Activated CD4-positive, alpha-beta T cell treated with anti-CD3 and anti-CD28 coated beads, Interleukin-2, amount 10 ng/mL, durations not matched to agents 7 days and 5 days (primary cell): ENCODE results near the gene TRIM9. TPM values are rescaled to one million over a fixed set of nuclear protein-coding genes. Genes with fewer than 3 reads are reported as not detected.
"Not testable (repeated sequence)": the region's sequence is repeated elsewhere in the genome, so short reads cannot be mapped to it uniquely, and the experiment has no call there.

Experiments used
- CTCF ChIA-PET: fragments of 350-600 bp; sonication (Branson Sonifier 250); formaldehyde crosslinking; loops from one replicate; lab custom pipeline; 2021; ENCODE audit warnings: antibody characterized with exemption; lab: Charles Lee
- POLR2A ChIA-PET: fragments of 350-600 bp; sonication (Branson Sonifier 250); formaldehyde crosslinking; loops from one replicate; lab custom pipeline; 2021; ENCODE audit warnings: antibody characterized with exemption; lab: Charles Lee
- DNase-seq: peaks from one replicate; pipeline ENCODE4 v3.0.0-alpha.2; 2020
- H3K27ac Mint-ChIP-seq: one replicate; pipeline ENCODE4 v1.8.0; 2021; ENCODE audit warnings: mild to moderate bottlenecking, moderate library complexity, mixed read lengths
- H3K27me3 Mint-ChIP-seq: one replicate; pipeline ENCODE4 v1.8.0; 2021; ENCODE audit warnings: mixed read lengths
- H3K36me3 Mint-ChIP-seq: one replicate; pipeline ENCODE4 v1.8.0; 2021; ENCODE audit warnings: low read depth, mixed read lengths
- H3K4me1 Mint-ChIP-seq: one replicate; pipeline ENCODE4 v1.8.0; 2021; ENCODE audit warnings: mixed read lengths
- H3K4me3 Mint-ChIP-seq: one replicate; pipeline ENCODE4 v1.8.0; 2021; ENCODE audit warnings: mild to moderate bottlenecking, moderate library complexity, mixed read lengths
- H3K9me3 Mint-ChIP-seq: one replicate; pipeline ENCODE4 v1.8.0; 2021; ENCODE audit warnings: mixed read lengths
- total RNA-seq, 2 experiments: library from RNA; stranded (reverse); gene quantifications; one replicate each; pipeline ENCODE4 v1.2.3, GENCODE V29; 2021

Gene TRIM9
- total RNA-seq, 2 experiments from 2014 or later: 0.30 to 0.44 TPM

GRCh38 chr14:50961605-50962221 lies 133.2 kb downstream of the TRIM9 start:
- H3K4me1 Mint-ChIP-seq: no peaks in the 10 kb centered on the region
- POLR2A ChIA-PET: no interaction called here
- no peak for DNase-seq

DNA sequence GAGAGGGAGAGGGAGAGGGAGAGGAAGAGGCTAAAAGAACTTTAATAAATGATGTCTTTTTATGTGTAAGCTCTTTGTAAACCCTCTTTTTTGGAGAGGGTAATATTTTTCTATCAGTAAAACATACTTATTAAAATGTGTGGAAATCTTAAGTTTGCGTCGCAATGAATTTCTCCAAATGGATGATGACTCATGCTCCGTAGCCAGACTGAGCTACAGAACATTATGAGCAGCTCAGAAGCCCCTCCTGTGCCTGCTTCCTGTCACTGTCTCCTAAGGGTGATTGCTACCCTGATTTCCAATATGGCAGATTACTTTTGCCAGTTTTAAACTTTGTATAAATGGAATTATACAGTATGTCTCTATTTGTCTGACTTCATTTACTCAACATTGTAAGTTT lies 137.6 kb downstream of the TRIM9 start:
- Mint-ChIP-seq H3K9me3 (no peaks in the 10 kb centered on the region), H3K4me3 (no peak overlapping the region), H3K36me3 (no peaks in the 10 kb centered on the region), H3K4me1 (no peaks in the 10 kb centered on the region), H3K27ac (no peak overlapping the region), H3K27me3 (no peaks in the 10 kb centered on the region)
- DNase-seq: no peak
- ChIA-PET POLR2A (no interaction called here), CTCF (no interaction called here)

More at GRCh38 chr14:50961605-50962221, 133.2 kb downstream of the TRIM9 start:
- no peak overlapping the region for H3K27ac Mint-ChIP-seq
- no peaks in the 10 kb centered on the region for H3K9me3 Mint-ChIP-seq
- no peaks in the 10 kb centered on the region for H3K36me3 Mint-ChIP-seq
- CTCF ChIA-PET: interaction anchor here (0.6 to 0.8 kb wide), 3 partner anchors 61 to 545 kb away, joined by 3 read pairs; no protein-coding TSS in a partner anchor
- peaks cover 2% of the 10 kb centered on the region for H3K27me3 Mint-ChIP-seq
- no peak overlapping the region for H3K4me3 Mint-ChIP-seq

DNA sequence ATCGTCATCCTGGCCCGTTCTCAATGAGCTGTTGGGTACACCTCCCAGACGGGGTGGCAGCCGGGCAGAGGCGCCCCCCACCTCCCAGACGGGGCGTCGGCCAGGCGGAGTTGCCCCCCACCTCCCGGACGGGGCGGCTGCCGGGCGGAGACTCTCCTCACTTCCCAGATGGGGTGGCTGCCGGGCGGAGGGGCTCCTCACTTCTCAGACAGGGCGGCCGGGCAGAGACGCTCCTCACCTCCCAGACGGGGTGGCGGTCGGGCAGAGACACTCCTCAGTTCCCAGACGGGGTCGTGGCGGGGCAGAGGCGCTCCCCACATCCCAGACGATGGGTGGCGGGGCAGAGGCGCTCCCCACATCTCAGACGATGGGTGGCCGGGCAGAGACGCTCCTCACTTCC lies 138.5 kb downstream of the TRIM9 start:
- H3K4me3 Mint-ChIP-seq, DNase-seq, H3K9me3 Mint-ChIP-seq, CTCF ChIA-PET, H3K27me3 Mint-ChIP-seq, H3K4me1 Mint-ChIP-seq, H3K27ac Mint-ChIP-seq, H3K36me3 Mint-ChIP-seq, POLR2A ChIA-PET: not testable (repeated sequence)

GRCh38 chr14:50955373-50956043 lies 139.4 kb downstream of the TRIM9 start:
- Mint-ChIP-seq H3K4me1 (no peaks in the 10 kb centered on the region), H3K27me3 (no peaks in the 10 kb centered on the region), H3K9me3 (no peaks in the 10 kb centered on the region), H3K4me3 (no peak overlapping the region), H3K36me3 (no peaks in the 10 kb centered on the region), H3K27ac (no peak overlapping the region)
- ChIA-PET POLR2A (no interaction called here), CTCF (no interaction called here)
- no peak for DNase-seq

GRCh38 chr14:50954811-50955372 lies 140.0 kb downstream of the TRIM9 start:
- H3K27ac Mint-ChIP-seq: no peak overlapping the region
- H3K9me3 Mint-ChIP-seq: no peaks in the 10 kb centered on the region
- no peak overlapping the region for H3K4me3 Mint-ChIP-seq
- DNase-seq: no peak
- CTCF ChIA-PET: no interaction called here
- H3K36me3 Mint-ChIP-seq: no peaks in the 10 kb centered on the region
- POLR2A ChIA-PET: no interaction called here
- no peaks in the 10 kb centered on the region for H3K27me3 Mint-ChIP-seq
- H3K4me1 Mint-ChIP-seq: no peaks in the 10 kb centered on the region

GRCh38 chr14:50953502-50953901 lies 141.4 kb downstream of the TRIM9 start:
- Mint-ChIP-seq H3K27me3 (no peaks in the 10 kb centered on the region), H3K27ac (no peak overlapping the region), H3K4me3 (no peak overlapping the region), H3K4me1 (no peaks in the 10 kb centered on the region), H3K36me3 (no peaks in the 10 kb centered on the region), H3K9me3 (no peaks in the 10 kb centered on the region)
- ChIA-PET POLR2A (no interaction called here), CTCF (no interaction called here)
- no peak for DNase-seq

DNA sequence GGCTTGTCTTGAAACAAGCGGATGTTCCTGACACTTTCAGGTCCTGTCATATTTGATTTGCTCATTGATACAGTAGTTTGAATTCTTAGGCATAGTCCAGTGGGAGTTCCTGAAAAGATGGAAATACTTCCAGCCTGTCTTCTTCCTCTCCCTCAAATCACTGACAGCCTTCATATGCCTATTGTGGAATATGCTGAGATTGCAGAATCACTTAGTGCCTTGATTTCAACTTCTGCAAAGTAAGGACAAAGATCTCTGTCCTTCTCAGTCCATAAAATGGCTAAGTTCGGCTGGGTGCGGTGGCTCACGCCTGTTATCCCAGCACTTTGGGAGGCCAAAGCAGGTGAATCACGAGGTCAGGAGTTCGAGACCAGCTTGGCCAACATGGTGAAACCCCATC lies 143.9 kb downstream of the TRIM9 start:
- Mint-ChIP-seq H3K27ac (no peak overlapping the region), H3K4me3 (no peak overlapping the region), H3K4me1 (no peaks in the 10 kb centered on the region), H3K27me3 (no peaks in the 10 kb centered on the region), H3K36me3 (no peaks in the 10 kb centered on the region), H3K9me3 (no peaks in the 10 kb centered on the region)
- CTCF ChIA-PET: no interaction called here
- DNase-seq: no peak
- POLR2A ChIA-PET: no interaction called here

DNA sequence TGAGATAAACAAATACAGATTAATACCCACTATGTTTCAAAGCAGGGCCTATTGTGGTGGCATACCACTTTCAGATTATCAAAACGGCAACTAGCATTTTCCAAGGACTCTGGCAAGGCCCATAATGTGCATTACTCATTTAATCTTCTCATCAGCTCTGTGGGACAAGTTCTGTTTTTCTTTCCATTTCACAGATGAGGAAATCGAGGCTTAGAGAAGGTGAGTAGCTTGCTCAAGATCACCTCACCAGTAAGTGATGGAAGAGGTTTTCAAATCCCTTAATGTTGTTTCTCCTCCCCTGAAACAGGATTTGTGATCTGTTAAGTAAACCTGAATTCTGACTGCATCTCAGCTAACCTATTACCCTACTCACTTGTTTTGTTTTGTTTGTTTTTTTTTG lies 146.7 kb downstream of the TRIM9 start:
- POLR2A ChIA-PET: no interaction called here
- CTCF ChIA-PET: no interaction called here
- Mint-ChIP-seq H3K4me1 (peaks cover 12% of the 10 kb centered on the region), H3K4me3 (no peak overlapping the region), H3K27ac (no peak overlapping the region), H3K9me3 (no peaks in the 10 kb centered on the region), H3K27me3 (peaks cover 16% of the 10 kb centered on the region), H3K36me3 (no peaks in the 10 kb centered on the region)
- DNase-seq: no peak

DNA sequence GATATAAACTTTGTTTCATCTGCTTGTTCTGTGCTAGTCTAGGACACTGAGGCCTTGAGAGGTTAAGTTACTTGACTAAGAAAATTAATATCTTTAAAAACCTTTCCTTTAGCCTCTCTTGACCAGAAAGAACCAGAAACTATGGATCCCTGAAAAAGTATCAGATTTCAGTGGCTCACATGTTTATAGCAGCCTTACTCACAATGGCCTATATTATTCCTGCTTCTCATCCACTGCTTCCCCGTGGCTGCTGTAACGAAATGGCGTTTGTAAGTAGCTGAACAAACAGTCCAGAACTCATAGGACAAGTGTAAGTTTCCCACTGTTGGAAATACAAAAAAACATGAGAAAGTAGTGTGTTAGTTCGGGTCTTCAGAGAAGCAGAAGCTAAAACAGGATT lies 147.5 kb downstream of the TRIM9 start:
- CTCF ChIA-PET: interaction anchor here (0.5 kb wide), 1 partner anchor 20 kb away, joined by 3 read pairs; no protein-coding TSS in a partner anchor
- Mint-ChIP-seq H3K27me3 (peaks cover 24% of the 10 kb centered on the region), H3K4me3 (no peak overlapping the region), H3K36me3 (no peaks in the 10 kb centered on the region), H3K9me3 (no peaks in the 10 kb centered on the region), H3K4me1 (peaks cover 12% of the 10 kb centered on the region), H3K27ac (no peak overlapping the region)
- POLR2A ChIA-PET: no interaction called here
- DNase-seq: no peak

DNA sequence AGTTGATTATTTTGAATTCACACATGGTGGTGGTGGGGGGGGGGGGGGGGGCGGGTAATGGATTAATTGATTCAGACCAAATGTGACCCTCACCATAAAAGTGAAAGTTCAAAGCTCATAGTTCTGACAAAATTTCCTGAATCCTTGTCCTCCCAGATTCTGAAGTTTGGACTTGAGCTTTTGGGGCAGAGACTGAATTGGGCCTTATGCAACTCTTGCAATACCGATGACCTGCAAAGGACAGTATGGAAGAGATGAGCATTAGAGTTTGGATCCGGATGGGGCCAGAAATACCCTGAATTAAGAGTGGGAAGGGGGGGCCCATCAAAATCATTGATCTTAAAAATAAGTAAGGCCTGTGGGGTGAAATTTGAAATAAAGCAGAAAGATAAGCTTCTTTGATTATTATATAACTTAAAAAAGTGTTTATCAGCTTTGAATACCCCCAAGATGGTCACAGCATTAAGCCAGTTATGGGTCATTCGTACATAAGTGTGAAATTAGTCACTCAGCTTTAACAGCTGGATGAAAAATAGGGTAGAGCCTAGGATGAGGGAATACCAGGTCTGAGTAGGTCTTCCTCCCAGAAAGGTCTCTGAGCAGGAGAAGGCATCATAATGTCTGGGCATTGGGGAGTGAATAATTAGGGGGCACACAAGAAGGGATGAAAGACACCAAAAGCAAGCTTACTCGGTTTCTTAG lies 148.5 kb downstream of the TRIM9 start:
- Mint-ChIP-seq H3K36me3 (no peaks in the 10 kb centered on the region), H3K27ac (no peak overlapping the region)
- POLR2A ChIA-PET: no interaction called here

GRCh38 chr14:50944647-50945413 lies 150.1 kb downstream of the TRIM9 start:
- H3K27me3 Mint-ChIP-seq: peaks cover 39% of the 10 kb centered on the region

More for the DNA sequence above, 148.5 kb downstream of the TRIM9 start:
- H3K9me3 Mint-ChIP-seq: no peaks in the 10 kb centered on the region
- no peak for DNase-seq
- peaks cover 31% of the 10 kb centered on the region for H3K27me3 Mint-ChIP-seq
- H3K4me1 Mint-ChIP-seq: peaks cover 12% of the 10 kb centered on the region
- H3K4me3 Mint-ChIP-seq: no peak overlapping the region
- CTCF ChIA-PET: no interaction called here

DNA sequence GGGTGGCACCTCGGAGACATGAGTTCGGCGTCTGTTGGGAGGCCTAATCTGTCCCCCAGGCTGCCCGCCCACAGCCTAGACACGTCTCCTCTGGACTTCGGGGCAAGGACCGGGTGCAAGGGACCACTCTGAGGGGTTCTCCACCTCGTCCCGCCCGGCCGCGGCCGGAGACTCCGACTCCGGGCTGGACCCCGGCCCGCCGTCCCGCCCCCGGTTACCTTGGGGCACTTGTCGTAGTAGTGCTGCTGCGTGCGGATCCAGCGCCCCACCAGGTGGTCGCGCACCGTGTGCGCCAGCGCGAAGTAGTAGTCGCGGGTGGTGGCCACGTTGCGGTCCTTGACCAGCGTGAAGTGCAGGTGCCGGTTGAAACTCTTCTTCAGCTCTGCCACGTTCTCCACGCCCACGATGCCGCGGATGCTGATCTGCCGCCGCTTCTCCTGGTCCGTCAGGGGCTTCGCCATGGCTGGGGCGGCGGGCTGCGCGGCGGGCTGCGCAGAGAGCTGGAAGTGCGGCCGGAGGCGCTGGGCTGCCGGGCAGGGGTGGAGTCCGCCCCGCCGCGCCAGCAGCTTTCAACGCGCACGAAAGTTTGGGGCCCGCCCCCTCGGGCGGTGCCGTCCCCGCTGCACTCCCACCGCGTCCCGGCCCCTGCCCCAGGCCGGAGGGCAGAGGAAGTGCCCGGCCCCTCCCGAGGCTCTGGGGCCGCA lies 150.8 kb downstream of the TRIM9 start, which contains the start of gene PYGL:
Gene PYGL (minus strand): TSS at position 541 of the 704 bp plus-strand sequence. CDS start 80 bp downstream, at position 461.
- H3K27me3 Mint-ChIP-seq: peaks cover 42% of the 10 kb centered on the region
- H3K36me3 Mint-ChIP-seq: no peaks in the 10 kb centered on the region
- peaks cover 12% of the 10 kb centered on the region for H3K4me1 Mint-ChIP-seq
- POLR2A ChIA-PET: no interaction called here
- CTCF ChIA-PET: no interaction called here
- H3K9me3 Mint-ChIP-seq: no peaks in the 10 kb centered on the region
- H3K27ac Mint-ChIP-seq: no peak within 1 kb of the TSS
- DNase-seq: peak; percentile 9
- peak within 1 kb of the TSS; percentile 65 for H3K4me3 Mint-ChIP-seq

More at GRCh38 chr14:50944647-50945413, 150.1 kb downstream of the TRIM9 start:
- peak overlapping the region; percentile 65 for H3K4me3 Mint-ChIP-seq
- H3K9me3 Mint-ChIP-seq: no peaks in the 10 kb centered on the region
- H3K4me1 Mint-ChIP-seq: peaks cover 12% of the 10 kb centered on the region
- no peaks in the 10 kb centered on the region for H3K36me3 Mint-ChIP-seq
- POLR2A ChIA-PET: no interaction called here
- H3K27ac Mint-ChIP-seq: no peak overlapping the region
- CTCF ChIA-PET: no interaction called here
- DNase-seq: no peak
